HCT116 (cell line): Measurements from ENCODE around the gene PPFIBP1. TPM values are rescaled to one million over a fixed set of nuclear protein-coding genes. Genes with fewer than 3 reads are reported as not detected.

Experiments
- ATAC-seq: fragments of 200-7000 bp; cut with Tn5 transposase; 2 replicates; pipeline ENCODE4 v1.9.1; 2020; ENCODE audit warnings: mild to moderate bottlenecking, moderate library complexity
- BruUV-seq: library from RNA; stranded (reverse); fragments of 400-500 nt; replicated peaks from 2 replicates; lab custom pipeline; 2021; lab: Mats Ljungman, UMichigan
- CTCF ChIA-PET: fragments of 300-600 bp; sonication (Branson Sonifier 250); formaldehyde crosslinking; loops from one replicate; lab custom pipeline; 2021; ENCODE audit warnings: antibody characterized with exemption; lab: Charles Lee
- POLR2A ChIA-PET: fragments of 300-600, 350-600 bp; sonication (Branson Sonifier 250); formaldehyde crosslinking; loops from one replicate; lab custom pipeline; 2021; ENCODE audit warnings: antibody characterized with exemption; lab: Charles Lee
- RAD21 ChIA-PET, 2 experiments: fragments of 300-600 bp; sonication (Branson Sonifier 250); formaldehyde crosslinking; loops; one replicate each; lab custom pipeline; 2023; ENCODE audit warnings: low total read pairs in 2 of 2; ENCODE audit not compliant: uncharacterized antibody in 2 of 2, unreplicated experiment in 2 of 2, low non-redundant PET in 1 of 2; lab: Charles Lee
- DNase-seq: peaks from one replicate; pipeline ENCODE4 v3.0.0-alpha.2; 2010; ENCODE audit warnings: low read depth, low spot score
- H2AFZ ChIP-seq: fragments of 200-600 bp; shearing (Covaris generic), sonication (generic); 2 replicates; pipeline ENCODE4 v1.6.1; 2017; ENCODE audit warnings: low read depth, mixed run types, mixed read lengths, antibody characterized with exemption, low read length; ENCODE audit not compliant: poor library complexity, severe bottlenecking
- H3K27ac ChIP-seq: 2 replicates; pipeline ENCODE4 v1.5.1; 2012; ENCODE audit warnings: low read depth, low read length
- H3K27me3 ChIP-seq: fragments of 200-600 bp; sonication (generic); 2 replicates; pipeline ENCODE4 v1.6.1; 2016; ENCODE audit warnings: mixed run types, low read length, mixed read lengths; ENCODE audit not compliant: insufficient read depth
- H3K36me3 ChIP-seq, 2 experiments: fragments of 200-500 bp in 1 of 2; fragments of 200-600 bp in 1 of 2; sonication (Bioruptor generic) in 1 of 2; sonication (generic) in 1 of 2; 2 replicates each; pipeline versions ENCODE4 v1.5.1 to v1.6.1; 2014 to 2016; ENCODE audit warnings: low read length in 2 of 2, inconsistent platforms in 1 of 2, mixed read lengths in 1 of 2, mixed run types in 1 of 2; ENCODE audit not compliant: insufficient read depth in 2 of 2, control insufficient read depth in 1 of 2
- H3K4me1 ChIP-seq, 2 experiments: fragments of 200-600 bp in 1 of 2; sonication (generic) in 1 of 2; 2 replicates each; pipeline versions ENCODE4 v1.5.1 to v1.6.1; 2012 to 2017; ENCODE audit warnings: low read length in 2 of 2, inconsistent platforms in 1 of 2, mild to moderate bottlenecking in 1 of 2, mixed read lengths in 1 of 2, mixed run types in 1 of 2, moderate library complexity in 1 of 2; ENCODE audit not compliant: insufficient read depth in 2 of 2, control insufficient read depth in 1 of 2
- H3K4me2 ChIP-seq: fragments of 200-600 bp; sonication (generic); 2 replicates; pipeline ENCODE4 v1.6.1; 2017; ENCODE audit warnings: mixed run types, low read length, mixed read lengths
- H3K4me3 ChIP-seq, 2 experiments: fragments of 200-600 bp in 1 of 2; sonication (generic) in 1 of 2; replicated peaks in 1 of 2; 2 replicates each; pipeline ENCODE4 v1.5.1; 2011 to 2016; ENCODE audit warnings: low read length in 2 of 2, control low read depth in 1 of 2, low read depth in 1 of 2, mild to moderate bottlenecking in 1 of 2, mixed read lengths in 1 of 2, mixed run types in 1 of 2
- H3K79me2 ChIP-seq: fragments of 200-600 bp; sonication (generic); 2 replicates; pipeline ENCODE4 v1.6.1; 2017; ENCODE audit warnings: mild to moderate bottlenecking, mixed run types, low read length, moderate library complexity, mixed read lengths; ENCODE audit not compliant: insufficient read depth
- H3K9ac ChIP-seq: fragments of 200-600 bp; sonication (generic); 2 replicates; pipeline ENCODE4 v1.6.1; 2016; ENCODE audit warnings: low read length, mixed read lengths
- H3K9me2 ChIP-seq: fragments of 200-600 bp; sonication (generic), shearing (Covaris generic); 2 replicates; pipeline ENCODE4 v1.6.1; 2017; ENCODE audit warnings: mixed run types, mild to moderate bottlenecking, moderate library complexity; ENCODE audit not compliant: insufficient read depth
- H3K9me3 ChIP-seq, 2 experiments: fragments of 200-500 bp in 1 of 2; fragments of 200-600 bp in 1 of 2; sonication (Bioruptor generic) in 1 of 2; sonication (generic) in 1 of 2; 2 replicates each; pipeline ENCODE4 v1.6.1; 2014 to 2017; ENCODE audit warnings: low read length in 2 of 2, mixed read lengths in 2 of 2, inconsistent platforms in 1 of 2, low read depth in 1 of 2, mild to moderate bottlenecking in 1 of 2, mixed run types in 1 of 2, moderate library complexity in 1 of 2; ENCODE audit not compliant: control insufficient read depth in 1 of 2, insufficient read depth in 1 of 2
- H4K20me1 ChIP-seq: fragments of 200-600 bp; sonication (generic), shearing (Covaris generic); 2 replicates; pipeline ENCODE4 v1.6.1; 2017; ENCODE audit warnings: mixed run types, mild to moderate bottlenecking, moderate library complexity; ENCODE audit not compliant: insufficient read depth
- CBX3 ChIP-seq: IDR thresholded peaks from 2 replicates; pipeline ENCODE4 v1.6.1; 2012; ENCODE audit warnings: low read depth
- CEBPB ChIP-seq: IDR thresholded peaks from 2 replicates; pipeline ENCODE4 v1.6.1; 2012; ENCODE audit warnings: low read depth
- EGR1 ChIP-seq: IDR thresholded peaks from 2 replicates; pipeline ENCODE4 v1.6.1; 2012; ENCODE audit warnings: low read depth
- ELF1 ChIP-seq: IDR thresholded peaks from 2 replicates; pipeline ENCODE4 v1.6.1; 2012; ENCODE audit warnings: low read depth, borderline replicate concordance
- EZH2 ChIP-seq: fragments of 200-600 bp; sonication (generic); IDR thresholded peaks from 2 replicates; pipeline ENCODE4 v1.6.1; 2017; ENCODE audit warnings: antibody characterized with exemption, mixed run types
- EZH2phosphoT487 ChIP-seq: fragments of 200-600 bp; IDR thresholded peaks from 2 replicates; pipeline ENCODE4 v1.6.1; 2018; ENCODE audit warnings: antibody characterized with exemption, borderline replicate concordance
- FOSL1 ChIP-seq: IDR thresholded peaks from 2 replicates; pipeline ENCODE4 v1.6.1; 2012; ENCODE audit warnings: low read depth
- POLR2A ChIP-seq: IDR thresholded peaks from 2 replicates; pipeline ENCODE4 v1.7.0; 2011; ENCODE audit warnings: borderline replicate concordance; ENCODE audit not compliant: insufficient read depth, insufficient read length; ENCODE audit errors: extremely low read depth
- REST ChIP-seq: IDR thresholded peaks from 2 replicates; pipeline ENCODE4 v1.6.1; 2012; ENCODE audit warnings: low read depth
- YY1 ChIP-seq: IDR thresholded peaks from 2 replicates; pipeline ENCODE4 v1.6.1; 2011; ENCODE audit warnings: low read length, low read depth, moderate library complexity, mild to moderate bottlenecking; ENCODE audit not compliant: insufficient replicate concordance; ENCODE audit errors: extremely low read depth
- ZBTB33 ChIP-seq: IDR thresholded peaks from 2 replicates; pipeline ENCODE4 v1.6.1; 2011; ENCODE audit warnings: mild to moderate bottlenecking, low read length, moderate library complexity; ENCODE audit not compliant: insufficient replicate concordance; ENCODE audit errors: extremely low read depth
- ZFX ChIP-seq: fragments of 450-650 bp; IDR thresholded peaks from 2 replicates; pipeline ENCODE4 v1.6.1; 2017
- intact Hi-C: fragments of 100-400 bp; cut with micrococcal nuclease; formaldehyde crosslinking; loops from 2 replicates; pipeline ENCODE4 v1.10.0; 2022
- total RNA-seq: library from RNA; stranded (reverse); gene quantifications from one replicate; pipeline ENCODE4 v1.2.1, GENCODE V29; 2021; ENCODE audit not compliant: unreplicated experiment

The PPFIBP1 gene
- total RNA-seq, 1 experiment from 2014 or later: 102 TPM

GRCh38 chr12:27606986-27607385 lies 83.0 kb downstream of the PPFIBP1 start:
- Histone ChIP-seq H2AFZ (no peak overlapping the region), H3K9ac (no peak overlapping the region), H3K27me3 (no peaks in the 10 kb centered on the region), H3K4me3 (no peak overlapping the region), H3K9me2 (no peaks in the 10 kb centered on the region), H3K4me2 (peak overlapping the region; percentile 8; the same call in 1 of the 2 replicates), H3K36me3 (no peaks in the 10 kb centered on the region), H3K79me2 (peaks cover 41% of the 10 kb centered on the region), H3K9me3 (peaks cover 4 to 6% of the 10 kb centered on the region in 2 experiments; a peak in 1 of 4 replicates), H3K4me1 (peaks cover 53 to 60% of the 10 kb centered on the region in 2 experiments), H3K27ac (peak overlapping the region; percentile 1; the same call in 1 of the 2 replicates), H4K20me1 (no peaks in the 10 kb centered on the region)
- no peak for ATAC-seq
- no peak for TF ChIP-seq CBX3
- TF ChIP-seq EZH2: no peak
- TF ChIP-seq CEBPB: no peak
- TF ChIP-seq FOSL1: no peak
- TF ChIP-seq ZFX: no peak
- TF ChIP-seq POLR2A: no peak
- TF ChIP-seq ELF1: no peak
- TF ChIP-seq EGR1: no peak
- no peak for TF ChIP-seq REST
- no peak for TF ChIP-seq YY1
- no peak for TF ChIP-seq EZH2phosphoT487
- no peak for TF ChIP-seq ZBTB33
- ChIA-PET RAD21 (no interaction called here), CTCF (interaction anchor here (1.0 kb wide), 1 partner anchor 172 kb away, joined by 5 read pairs; no protein-coding TSS in a partner anchor), POLR2A (no interaction called here)
- no TSS peak for BruUV-seq
- DNase-seq: no peak
- intact Hi-C loops: no loop called here
